GM21360 (cell line): ENCODE measurements around the gene GAGE2A.
"Not testable (repeated sequence)": the region's sequence is repeated elsewhere in the genome, so short reads cannot be mapped to it uniquely, and the experiment has no call there.

Experiments used
- ATAC-seq: cut with Tn5 transposase; IDR thresholded peaks from one replicate; pipeline ENCODE4 v1.9.1; 2021; ENCODE audit warnings: mild to moderate bottlenecking, moderate library complexity; ENCODE audit not compliant: unreplicated experiment

Gene GAGE2A, protein sequence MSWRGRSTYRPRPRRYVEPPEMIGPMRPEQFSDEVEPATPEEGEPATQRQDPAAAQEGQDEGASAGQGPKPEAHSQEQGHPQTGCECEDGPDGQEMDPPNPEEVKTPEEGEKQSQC

GRCh38 chrX:49589196-49589595 is at the start of gene GAGE2A:
TSS of gene GAGE2A (plus strand) at chrX:49589496. CDS start at chrX:49590651, 1,155 bp downstream.
- ATAC-seq = not testable (repeated sequence)

- not testable (repeated sequence) for ATAC-seq
Observed at GRCh38 chrX:49541433-49541832, 47.9 kb upstream of the GAGE2A start, which contains the start of gene GAGE12D. TSS of gene GAGE12D (plus strand) at chrX:49541733. CDS start at chrX:49542888, 1,155 bp downstream.

GRCh38 chrX:49550989-49551388 is 38.3 kb upstream of the GAGE2A start, which contains the start of gene GAGE12E:
TSS of gene GAGE12E (plus strand) at chrX:49551289. CDS start at chrX:49552444, 1,155 bp downstream.
- not testable (repeated sequence) for ATAC-seq

DNA sequence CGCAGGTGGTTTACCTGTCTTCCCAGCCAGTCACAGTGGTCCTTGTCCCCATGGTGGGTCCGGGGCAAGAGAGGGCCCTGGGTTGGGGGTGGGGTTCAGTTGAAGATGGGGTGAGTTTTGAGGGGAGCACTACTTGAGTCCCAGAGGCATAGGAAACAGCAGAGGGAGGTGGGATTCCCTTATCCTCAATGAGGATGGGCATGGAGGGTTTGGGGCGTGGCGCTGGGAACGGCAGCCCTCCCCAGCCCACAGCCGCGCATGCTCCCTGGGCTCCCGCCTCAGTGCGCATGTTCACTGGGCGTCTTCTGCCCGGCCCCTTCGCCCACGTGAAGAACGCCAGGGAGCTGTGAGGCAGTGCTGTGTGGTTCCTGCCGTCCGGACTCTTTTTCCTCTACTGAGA is 28.8 kb upstream of the GAGE2A start, which contains the start of gene GAGE12F:
GAGE12F (plus strand) TSS at position 301 of the 400 bp plus-strand sequence. CDS start 1,155 bp downstream, outside the sequence.
- ATAC-seq = not testable (repeated sequence)

DNA sequence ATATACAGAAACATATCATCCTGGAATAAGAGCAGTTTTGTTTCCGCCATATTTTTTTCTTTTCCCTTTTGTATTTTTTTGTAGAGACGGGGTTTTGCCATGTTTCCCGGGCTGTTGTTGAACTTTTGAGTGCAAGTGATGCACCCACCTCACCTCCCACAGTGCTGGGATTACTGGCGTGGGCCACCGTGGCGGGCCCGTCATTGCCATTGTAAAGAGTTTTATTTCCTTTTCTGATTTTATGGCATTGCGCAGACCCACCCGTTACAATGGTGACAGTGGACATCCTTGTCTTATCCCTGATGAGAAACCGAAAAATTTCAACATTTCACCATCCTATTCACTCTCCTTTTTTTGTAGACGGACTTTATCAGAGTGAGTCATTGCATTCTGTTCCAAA is 20.6 kb upstream of the GAGE2A start:
- ATAC-seq = not testable (repeated sequence)

GRCh38 chrX:49569152-49569551 is 20.1 kb upstream of the GAGE2A start:
- not testable (repeated sequence) for ATAC-seq

- ATAC-seq = not testable (repeated sequence)
Observed at GRCh38 chrX:49570100-49570499, 19.2 kb upstream of the GAGE2A start, which contains the start of gene GAGE12G. TSS of gene GAGE12G (plus strand) at chrX:49570400. CDS start at chrX:49571555, 1,155 bp downstream.

- not testable (repeated sequence) for ATAC-seq
Observed at GRCh38 chrX:49579649-49580048, 9.6 kb upstream of the GAGE2A start, which contains the start of gene GAGE12H. TSS of gene GAGE12H (plus strand) at chrX:49579949. CDS start at chrX:49581104, 1,155 bp downstream.

DNA sequence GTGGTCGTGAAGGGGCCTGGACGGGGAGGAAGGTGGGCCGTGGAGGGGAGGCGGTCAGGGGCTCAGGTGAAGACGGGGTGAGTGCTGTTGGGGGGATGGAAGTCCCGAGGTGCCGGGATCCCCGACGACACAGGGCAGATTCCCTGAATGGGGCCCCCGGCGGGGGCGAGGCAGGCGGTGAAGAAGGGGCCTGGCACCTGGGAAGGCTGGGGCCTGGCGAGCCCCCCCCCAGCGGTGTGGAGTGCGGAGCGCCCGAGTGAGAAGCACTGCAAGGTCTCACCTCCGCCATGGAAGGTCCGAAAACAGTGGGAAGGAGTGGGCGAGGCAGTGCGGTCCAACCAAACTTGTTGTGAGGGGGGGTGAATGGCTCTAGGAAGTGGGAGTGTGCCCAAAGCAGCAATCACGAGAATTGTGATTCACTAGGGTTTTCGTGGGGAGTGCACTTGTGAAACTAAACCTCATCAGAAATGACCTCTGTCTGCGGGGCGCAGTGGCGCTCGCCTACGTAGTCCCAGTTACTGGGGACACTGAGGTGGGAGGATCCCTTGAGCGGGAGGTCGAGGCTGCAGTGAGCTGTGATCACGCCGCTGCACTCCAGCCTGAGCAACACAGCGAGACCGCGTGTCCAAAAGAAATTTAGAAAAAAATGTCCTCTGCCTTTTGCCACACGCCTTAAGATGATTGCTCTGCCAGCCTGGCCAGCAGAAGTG is 628 bp downstream of the GAGE2A start:
- not testable (repeated sequence) for ATAC-seq

GRCh38 chrX:49590488-49590887 is 1.2 kb downstream of the GAGE2A start:
- ATAC-seq = not testable (repeated sequence)

GRCh38 chrX:49598720-49599119 is 9.4 kb downstream of the GAGE2A start, which contains the start of gene GAGE1:
TSS of gene GAGE1 (plus strand) at chrX:49599020. CDS start at chrX:49600175, 1,155 bp downstream.
- not testable (repeated sequence) for ATAC-seq

GRCh38 chrX:49610718-49611310 is 21.5 kb downstream of the GAGE2A start:
- ATAC-seq = no peak

GRCh38 chrX:49618574-49618973 is 29.3 kb downstream of the GAGE2A start:
- no peak for ATAC-seq

DNA sequence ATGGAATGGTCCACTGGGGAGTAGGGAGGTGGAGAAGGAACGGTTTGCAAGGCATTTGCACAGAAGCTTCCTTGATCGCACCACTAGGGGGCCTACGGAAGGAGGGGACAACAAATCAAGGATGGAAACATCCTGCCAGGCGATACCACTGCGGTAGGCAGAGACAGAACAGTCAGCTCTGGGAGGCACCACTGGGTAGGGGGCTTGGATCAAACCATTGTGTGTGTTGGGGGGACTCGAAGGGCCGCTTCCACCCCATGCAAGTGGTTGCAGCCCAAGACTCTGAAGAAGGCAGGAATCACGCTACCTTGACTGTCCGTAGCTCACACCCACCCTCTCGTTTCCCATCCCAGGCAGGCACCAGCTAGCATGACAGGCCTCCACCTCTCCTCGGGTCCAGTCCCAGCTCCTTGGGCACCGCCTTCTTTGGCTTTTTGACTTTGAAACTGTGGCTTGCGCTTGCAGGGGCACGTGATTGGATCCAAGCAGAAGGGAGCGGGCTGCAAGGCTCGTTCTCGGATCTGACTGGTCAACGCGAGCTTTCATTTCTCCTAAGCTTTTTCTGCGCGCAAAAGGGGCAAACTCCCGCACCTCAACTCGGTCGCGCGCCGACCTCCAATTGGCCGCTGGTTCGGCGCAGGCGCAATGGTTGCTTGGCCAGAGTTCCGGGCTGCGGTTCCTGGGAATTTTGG is 37.9 kb downstream of the GAGE2A start:
- ATAC-seq = no peak

DNA sequence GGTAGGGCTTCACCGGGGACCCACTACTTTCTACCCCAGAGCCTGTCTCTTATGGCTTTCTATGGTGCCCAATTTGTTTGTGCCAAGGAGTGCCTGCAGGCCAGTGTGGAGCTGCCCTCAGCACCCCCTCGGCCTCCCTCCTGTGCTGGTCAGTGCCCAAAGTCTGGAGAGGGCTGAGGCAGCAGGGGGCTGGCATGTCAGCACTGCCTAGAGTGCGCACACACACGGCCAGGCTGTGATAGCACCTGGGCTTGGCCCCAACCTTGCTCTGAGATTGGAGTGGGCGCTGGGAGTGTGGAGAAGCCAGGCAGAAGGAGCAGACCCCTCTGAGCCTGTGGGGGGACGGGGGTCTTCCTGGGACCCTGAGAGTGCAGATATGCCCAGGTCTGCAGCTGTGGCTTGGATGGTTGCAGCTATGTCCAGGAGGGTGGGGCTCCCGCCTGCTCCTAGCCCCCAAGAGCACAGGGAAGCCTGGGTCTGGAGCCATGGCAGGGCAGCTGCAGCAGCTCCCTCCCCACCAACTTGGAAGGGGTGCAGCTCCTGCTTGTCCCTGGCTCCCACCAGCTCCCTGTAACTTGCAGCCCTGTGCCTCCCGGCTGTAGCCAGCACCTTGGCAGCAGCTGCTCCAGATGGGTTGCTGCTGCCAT is 55.8 kb downstream of the GAGE2A start:
- ATAC-seq = no peak
